SK-N-MC (cell line): ENCODE measurements around the gene WFDC11.

ENCODE experiments used
- EZH2 ChIP-seq: fragments of 200-600 bp; sonication (generic); IDR thresholded peaks from one replicate; pipeline ENCODE4 v1.6.1; 2017; ENCODE audit warnings: antibody characterized with exemption
- FOXP2 ChIP-seq: optimal IDR thresholded peaks from 2 replicates; pipeline ENCODE3; 2011; ENCODE audit warnings: mild to moderate bottlenecking, moderate library complexity; ENCODE audit not compliant: insufficient read depth; ENCODE audit errors: extremely low read length, control extremely low read depth
- POLR2AphosphoS5 ChIP-seq: IDR thresholded peaks from 2 replicates; pipeline ENCODE4 v1.6.1; 2012; ENCODE audit warnings: mild to moderate bottlenecking, low read depth, low read length, borderline replicate concordance

- no peak for TF ChIP-seq POLR2AphosphoS5
- TF ChIP-seq EZH2: no peak
- no peak for TF ChIP-seq FOXP2
Measured at GRCh38 chr20:45670139-45670538, at the start of gene WFDC11.
